NCI-H510A (cell line): ENCODE data around the gene ABCA1.
"Not testable (repeated sequence)": the region's sequence is repeated elsewhere in the genome, so short reads cannot be mapped to it uniquely, and the experiment has no call there.

Experiments
- DNase-seq: peaks from one replicate; lab custom pipeline; 2025; lab: John Stamatoyannopoulos, UW

ABCA1 gene

GRCh38 chr9:104905931-104906330 is 22.0 kb downstream of the ABCA1 start:
- DNase-seq = no peak

DNA sequence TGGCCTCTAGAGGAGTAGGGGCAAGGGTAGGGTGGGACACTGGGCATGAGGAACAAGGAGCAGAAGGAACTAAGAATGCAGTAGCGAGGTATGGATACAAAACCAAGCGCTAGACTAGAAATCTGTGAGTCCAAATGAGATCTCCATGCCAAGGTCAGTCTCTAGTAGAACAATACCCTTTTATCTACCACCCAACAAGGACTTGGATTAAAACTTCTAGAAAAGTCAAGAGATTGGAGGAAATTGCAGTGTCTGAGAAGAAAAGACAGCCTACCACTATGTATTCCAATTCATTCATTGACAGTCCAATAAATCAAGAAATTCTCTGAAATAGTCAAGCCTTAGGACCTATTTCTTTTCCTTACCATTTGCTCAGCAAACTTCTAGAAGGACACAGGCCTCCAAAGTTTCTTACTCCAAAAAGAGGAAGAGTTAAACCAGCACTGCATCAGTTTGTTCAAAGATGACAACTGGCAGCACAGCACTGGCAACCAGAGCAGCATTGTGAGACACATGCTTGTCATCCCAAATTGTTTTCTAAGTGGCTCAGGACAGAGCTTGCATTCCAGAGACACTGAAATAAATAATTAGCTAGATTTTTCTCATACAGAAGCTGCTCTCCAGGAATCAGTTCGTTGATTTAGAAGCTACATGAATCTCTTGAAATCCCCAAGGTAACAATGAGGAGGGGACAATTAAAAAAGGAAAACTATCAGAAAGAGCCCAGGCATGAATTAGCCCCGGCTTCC is 22.6 kb downstream of the ABCA1 start:
- DNase-seq = no peak

- no peak for DNase-seq
These were observed 24.3 kb downstream of the ABCA1 start for GRCh38 chr9:104903609-104904008.

- no peak for DNase-seq
These were observed 27.1 kb downstream of the ABCA1 start for GRCh38 chr9:104900871-104901270.

- DNase-seq = no peak
These were observed 27.6 kb downstream of the ABCA1 start for GRCh38 chr9:104900324-104900723.

DNA sequence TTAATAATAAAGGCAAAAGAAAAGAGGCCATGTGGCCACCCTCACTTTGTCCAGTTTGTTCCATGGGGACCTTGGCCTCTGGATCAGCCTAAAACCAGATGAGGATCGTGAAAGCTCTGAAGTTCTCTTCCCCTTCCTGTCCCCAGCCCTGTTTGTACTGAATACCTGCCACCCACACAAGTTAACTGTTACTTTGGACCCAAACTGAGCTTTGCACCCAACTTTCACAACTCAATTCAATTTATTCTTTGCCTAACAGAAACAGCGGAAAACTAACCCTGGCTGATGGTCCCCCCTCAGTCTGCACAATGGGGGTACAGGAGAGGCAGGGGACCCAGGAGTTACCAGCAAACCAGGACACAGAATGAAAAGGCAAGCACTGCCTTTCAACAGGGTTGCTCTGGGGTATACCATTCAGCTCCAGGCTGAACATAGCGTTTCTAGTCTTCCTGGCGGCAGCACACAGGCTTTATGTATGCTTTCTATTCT is 28.2 kb downstream of the ABCA1 start:
- no peak for DNase-seq

GRCh38 chr9:104898376-104898775 is 29.6 kb downstream of the ABCA1 start:
- DNase-seq = not testable (repeated sequence)

DNA sequence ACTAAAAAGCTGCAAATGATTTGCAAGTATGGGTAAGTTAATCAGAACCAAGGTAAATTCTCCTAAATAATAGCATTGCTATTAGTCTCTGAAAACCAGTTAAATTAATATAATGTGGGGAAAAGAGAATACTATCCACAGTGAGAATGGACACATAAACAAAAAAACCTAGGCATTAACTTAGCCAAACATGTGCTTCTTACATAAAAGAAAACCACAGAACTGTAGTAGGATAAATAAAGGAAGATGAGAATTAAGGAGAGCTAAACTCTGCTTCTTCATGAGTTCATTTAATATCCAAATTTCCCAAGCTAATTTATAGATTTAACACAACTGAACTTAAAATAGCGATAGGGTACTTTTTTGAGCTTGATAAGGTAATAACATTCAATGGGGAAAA is 31.8 kb downstream of the ABCA1 start:
- no peak for DNase-seq

- no peak for DNase-seq
These were observed 32.4 kb downstream of the ABCA1 start for GRCh38 chr9:104895572-104895971.

GRCh38 chr9:104892701-104893100 is 35.3 kb downstream of the ABCA1 start:
- DNase-seq = no peak

DNA sequence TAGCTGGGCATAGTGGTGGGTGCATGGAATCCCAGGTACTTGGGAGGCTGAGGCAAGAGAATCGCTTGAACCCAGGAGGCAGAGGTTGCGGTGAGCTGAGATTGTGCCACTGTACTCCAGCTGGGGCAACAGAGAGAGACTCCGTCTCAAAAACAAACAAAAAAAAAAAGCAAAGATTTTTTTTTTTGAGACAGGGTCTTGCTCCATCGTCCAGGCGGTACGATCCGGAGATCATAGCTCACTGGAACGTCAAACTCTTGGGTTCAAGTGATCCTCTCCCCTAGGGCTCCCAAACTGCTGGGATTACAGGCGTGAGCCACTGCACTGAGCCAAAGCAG is 37.6 kb downstream of the ABCA1 start:
- no peak for DNase-seq

GRCh38 chr9:104885818-104886709 is 41.9 kb downstream of the ABCA1 start:
- no peak for DNase-seq

DNA sequence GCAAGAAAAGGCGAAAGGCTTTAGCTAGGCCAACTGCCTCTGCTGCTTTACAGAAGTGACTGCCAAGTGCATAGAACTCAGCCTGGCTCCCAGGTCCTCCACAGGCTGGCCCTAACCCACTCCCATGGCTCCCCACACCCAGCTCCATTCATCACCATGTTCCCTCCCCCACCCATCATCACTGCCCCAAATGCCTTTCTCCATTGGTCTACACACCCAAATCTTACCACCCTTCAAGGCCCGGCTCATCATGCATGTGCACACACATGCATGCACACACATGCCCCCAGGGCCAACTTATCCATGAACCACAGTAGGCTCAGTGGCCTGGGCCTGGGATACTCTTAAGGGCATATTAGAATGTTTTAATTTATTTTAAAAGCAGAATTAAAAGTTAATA is 44.8 kb downstream of the ABCA1 start:
- DNase-seq = no peak

- DNase-seq = no peak
These were observed 45.4 kb downstream of the ABCA1 start for GRCh38 chr9:104882566-104882965.

- no peak for DNase-seq
These were observed 45.9 kb downstream of the ABCA1 start for GRCh38 chr9:104882086-104882485.

GRCh38 chr9:104879555-104880309 is 48.2 kb downstream of the ABCA1 start:
- DNase-seq = no peak

DNA sequence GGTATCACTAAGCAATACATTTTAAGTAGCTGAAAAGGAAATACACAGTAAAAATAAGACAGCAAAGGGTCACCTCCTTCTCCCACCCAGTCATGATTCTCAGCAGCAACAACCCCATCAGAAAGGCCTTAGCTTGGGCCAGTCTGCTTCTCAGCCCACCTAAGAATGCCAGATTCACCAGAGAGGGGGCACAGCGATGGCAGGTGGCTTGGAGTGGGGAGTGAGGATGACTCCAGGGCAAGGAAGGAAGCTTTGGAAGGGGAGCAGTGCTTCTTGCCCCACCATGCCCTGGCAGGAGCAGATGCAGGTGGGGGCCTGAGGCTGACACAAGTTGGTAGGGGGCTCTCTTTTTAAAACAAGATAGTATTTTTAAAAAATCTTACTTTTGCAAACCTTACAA is 51.4 kb downstream of the ABCA1 start:
- no peak for DNase-seq

DNA sequence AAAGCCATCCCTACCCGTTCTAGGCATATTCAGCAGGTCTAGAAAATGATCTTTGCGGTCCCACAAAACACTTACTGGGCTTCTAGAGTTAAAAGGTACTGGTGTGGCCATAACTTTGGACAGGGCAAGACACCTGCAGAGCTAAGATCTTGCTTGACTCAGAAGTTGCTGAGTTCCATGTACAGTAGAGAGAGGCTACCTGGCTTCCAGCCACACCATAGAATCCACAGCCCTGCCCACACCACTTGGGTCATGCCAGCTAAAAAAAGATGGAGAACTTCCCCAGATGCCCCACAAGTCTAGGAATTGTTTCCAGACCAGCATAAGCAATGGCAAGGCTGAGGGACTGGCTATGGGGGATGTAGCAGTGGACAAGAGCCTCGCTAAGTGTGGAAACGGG is 52.1 kb downstream of the ABCA1 start:
- no peak for DNase-seq

DNA sequence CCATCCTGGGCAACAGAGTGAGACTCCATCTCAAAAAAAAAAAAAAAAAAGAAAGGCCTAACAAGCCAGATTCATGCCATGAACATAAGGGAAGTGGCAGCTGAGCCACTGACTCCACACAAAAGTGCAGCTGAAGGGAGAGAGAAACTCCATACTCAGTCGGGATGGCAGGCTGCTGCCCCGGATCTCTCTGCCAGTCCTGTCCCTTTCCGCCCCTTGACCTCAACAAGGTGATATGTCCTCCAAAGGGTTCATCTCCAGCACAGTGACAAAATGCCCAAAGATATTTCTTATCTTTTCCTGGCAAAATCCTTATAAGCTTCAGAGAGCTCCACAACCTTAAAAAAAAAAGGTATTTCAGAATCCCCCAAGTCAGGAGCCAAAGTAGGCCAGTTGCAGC is 52.6 kb downstream of the ABCA1 start:
- DNase-seq = no peak

- DNase-seq = no peak
These were observed 54.5 kb downstream of the ABCA1 start for GRCh38 chr9:104873489-104873850.

DNA sequence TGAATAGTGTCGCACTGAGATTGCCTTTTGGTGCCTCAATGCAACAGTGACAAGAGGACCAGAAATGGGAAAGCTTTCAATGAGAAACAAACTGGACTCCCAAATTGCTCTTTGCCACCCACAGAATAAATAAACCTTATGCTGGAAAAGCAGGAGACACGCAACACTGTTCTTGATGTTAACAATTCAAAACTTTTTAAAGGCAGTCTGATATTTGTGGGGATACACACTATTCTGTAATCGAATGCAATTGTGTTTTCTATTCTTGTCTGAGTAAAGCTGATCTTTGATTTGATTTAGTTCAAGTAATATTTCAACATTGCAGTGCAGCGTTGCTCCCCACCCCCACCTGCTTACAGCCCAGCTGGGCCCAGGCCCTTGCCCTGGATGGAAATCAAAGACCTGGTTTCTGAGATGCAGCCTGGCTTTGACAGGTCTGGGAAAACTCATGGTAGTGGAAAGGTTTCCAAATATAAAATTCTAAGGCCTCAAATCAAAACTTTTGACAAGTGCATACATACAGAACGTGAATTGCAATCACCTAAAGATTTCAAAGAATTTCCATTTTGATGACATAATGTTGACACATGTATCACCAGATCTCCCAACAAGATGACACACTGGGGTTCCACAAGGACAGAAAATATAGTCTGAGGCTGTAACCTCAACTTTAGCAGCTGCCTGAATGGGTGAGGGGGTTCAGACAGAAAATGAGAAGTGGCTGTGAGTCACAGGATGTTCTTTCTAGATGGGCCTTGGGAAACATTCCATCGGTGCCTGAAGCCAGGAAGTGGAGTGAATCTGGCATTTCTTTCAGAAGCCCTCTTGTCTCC is 55.1 kb downstream of the ABCA1 start:
- DNase-seq = no peak
